MCF 10A (cell line): Measurements from ENCODE around the gene CLEC11A. TPM values are rescaled to one million over a fixed set of nuclear protein-coding genes. Genes with fewer than 3 reads are reported as not detected.

Experiments
- BruUV-seq: library from RNA; stranded (reverse); fragments of 400-500 nt; replicated peaks from 2 replicates; lab custom pipeline; 2021; lab: Mats Ljungman, UMichigan
- CTCF ChIA-PET: fragments of 300-600 bp; sonication (Branson Sonifier 250); formaldehyde crosslinking; extraction: SDS; loops from one replicate; lab custom pipeline; 2021; ENCODE audit warnings: antibody characterized with exemption, inconsistent platforms; lab: Yijun Ruan, JAX
- POLR2A ChIA-PET: fragments of 300-600, 350-650 bp; sonication (Branson Sonifier 250); formaldehyde crosslinking; extraction: SDS; loops from one replicate; lab custom pipeline; 2020; ENCODE audit warnings: antibody characterized with exemption, inconsistent platforms; lab: Yijun Ruan, JAX
- DNase-seq: peaks from one replicate; pipeline ENCODE4 v3.0.0-alpha.2; 2018; ENCODE audit not compliant: unreplicated experiment
- H3K27ac Mint-ChIP-seq: one replicate; pipeline ENCODE4 v1.8.0; 2022; ENCODE audit warnings: mild to moderate bottlenecking, low read depth, mixed read lengths; ENCODE audit not compliant: unreplicated experiment
- H3K27me3 Mint-ChIP-seq: one replicate; pipeline ENCODE4 v1.8.0; 2022; ENCODE audit warnings: mixed read lengths; ENCODE audit not compliant: insufficient read depth, unreplicated experiment
- H3K36me3 Mint-ChIP-seq: one replicate; pipeline ENCODE4 v1.8.0; 2022; ENCODE audit warnings: mild to moderate bottlenecking, moderate library complexity, mixed read lengths; ENCODE audit not compliant: insufficient read depth, unreplicated experiment
- H3K4me1 Mint-ChIP-seq: one replicate; pipeline ENCODE4 v1.8.0; 2022; ENCODE audit warnings: mixed read lengths; ENCODE audit not compliant: insufficient read depth, unreplicated experiment
- H3K4me3 Mint-ChIP-seq: one replicate; pipeline ENCODE4 v1.8.0; 2022; ENCODE audit warnings: mild to moderate bottlenecking, moderate library complexity, mixed read lengths; ENCODE audit not compliant: unreplicated experiment
- H3K9me3 Mint-ChIP-seq: one replicate; pipeline ENCODE4 v1.8.0; 2022; ENCODE audit warnings: mixed read lengths; ENCODE audit not compliant: unreplicated experiment
- intact Hi-C: fragments of 100-400 bp; cut with micrococcal nuclease; formaldehyde crosslinking; loops from 2 replicates; pipeline ENCODE4 v1.14.1; 2022
- total RNA-seq: library from RNA; stranded (reverse); gene quantifications from 2 replicates; pipeline ENCODE4 v1.2.3, GENCODE V29; 2022
- TF ChIP-seq, protein P1 (sequence below): fragments of 200-600 bp; IDR thresholded peaks from one replicate; pipeline ENCODE4 v1.8.0; 2022; ENCODE audit warnings: antibody characterized with exemption, mild to moderate bottlenecking; ENCODE audit not compliant: unreplicated experiment

The CLEC11A gene
- total RNA-seq, 1 experiment from 2014 or later, result 2.4 TPM

DNA sequence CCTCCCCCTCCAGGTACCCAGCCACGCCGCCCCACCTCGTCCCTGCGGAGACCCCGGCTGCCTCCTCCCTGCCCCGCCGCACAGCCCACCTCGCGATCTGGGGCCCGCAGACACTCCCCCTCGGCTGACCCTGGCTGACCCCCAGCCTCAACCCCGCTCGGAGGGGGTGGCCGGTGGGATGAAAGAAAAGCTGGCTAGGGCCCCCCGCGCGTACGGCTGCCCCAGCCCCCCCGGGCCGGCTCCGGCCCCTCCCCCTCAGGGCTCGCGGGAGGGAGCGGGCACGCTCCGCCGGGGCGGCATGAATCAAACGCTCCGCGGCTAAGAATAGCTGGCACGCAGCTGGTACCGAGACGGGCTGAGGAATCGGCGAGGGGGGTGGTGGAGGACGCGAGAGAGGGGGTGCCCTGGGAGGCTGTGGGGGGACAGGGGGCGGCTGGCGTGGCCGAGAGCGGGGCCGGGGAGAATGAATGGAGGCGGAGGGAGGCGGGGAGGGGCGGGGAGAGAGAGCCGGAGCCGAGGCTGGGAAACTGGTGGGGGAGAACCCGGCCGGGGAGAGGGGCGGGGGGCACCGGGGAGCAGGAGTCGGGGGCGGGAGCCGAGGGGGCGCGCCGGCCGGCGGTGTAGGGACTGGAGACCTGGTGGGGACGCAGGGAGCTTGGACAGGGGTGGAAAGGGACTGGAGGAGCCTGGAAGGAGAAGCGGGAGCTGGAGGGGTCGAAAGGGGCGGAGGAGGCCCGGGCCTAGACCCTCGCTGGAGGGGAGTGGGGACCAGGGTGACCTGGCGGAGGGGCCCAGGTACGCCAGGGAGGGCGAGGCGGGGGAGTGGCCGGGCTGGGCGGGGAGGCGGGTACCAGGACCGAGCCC, 4.7 kb upstream of the CLEC11A start:
- no peaks in the 10 kb centered on the region for H3K36me3 Mint-ChIP-seq
- POLR2A ChIA-PET, result interaction anchor here (0.5 kb wide), 1 partner anchor 25 kb away, joined by 3 read pairs; no protein-coding TSS in a partner anchor
- intact Hi-C loops, result no loop called here
- H3K27ac Mint-ChIP-seq, result no peak overlapping the region
- no peak for DNase-seq
- peaks cover 7% of the 10 kb centered on the region for H3K4me1 Mint-ChIP-seq
- H3K9me3 Mint-ChIP-seq, result no peaks in the 10 kb centered on the region
- H3K27me3 Mint-ChIP-seq, result peaks cover 34% of the 10 kb centered on the region
- H3K4me3 Mint-ChIP-seq, result no peak overlapping the region
- CTCF ChIA-PET, result no interaction called here
- TF ChIP-seq, protein P1, sequence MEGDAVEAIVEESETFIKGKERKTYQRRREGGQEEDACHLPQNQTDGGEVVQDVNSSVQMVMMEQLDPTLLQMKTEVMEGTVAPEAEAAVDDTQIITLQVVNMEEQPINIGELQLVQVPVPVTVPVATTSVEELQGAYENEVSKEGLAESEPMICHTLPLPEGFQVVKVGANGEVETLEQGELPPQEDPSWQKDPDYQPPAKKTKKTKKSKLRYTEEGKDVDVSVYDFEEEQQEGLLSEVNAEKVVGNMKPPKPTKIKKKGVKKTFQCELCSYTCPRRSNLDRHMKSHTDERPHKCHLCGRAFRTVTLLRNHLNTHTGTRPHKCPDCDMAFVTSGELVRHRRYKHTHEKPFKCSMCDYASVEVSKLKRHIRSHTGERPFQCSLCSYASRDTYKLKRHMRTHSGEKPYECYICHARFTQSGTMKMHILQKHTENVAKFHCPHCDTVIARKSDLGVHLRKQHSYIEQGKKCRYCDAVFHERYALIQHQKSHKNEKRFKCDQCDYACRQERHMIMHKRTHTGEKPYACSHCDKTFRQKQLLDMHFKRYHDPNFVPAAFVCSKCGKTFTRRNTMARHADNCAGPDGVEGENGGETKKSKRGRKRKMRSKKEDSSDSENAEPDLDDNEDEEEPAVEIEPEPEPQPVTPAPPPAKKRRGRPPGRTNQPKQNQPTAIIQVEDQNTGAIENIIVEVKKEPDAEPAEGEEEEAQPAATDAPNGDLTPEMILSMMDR, result no peak
- BruUV-seq, result no TSS peak

DNA sequence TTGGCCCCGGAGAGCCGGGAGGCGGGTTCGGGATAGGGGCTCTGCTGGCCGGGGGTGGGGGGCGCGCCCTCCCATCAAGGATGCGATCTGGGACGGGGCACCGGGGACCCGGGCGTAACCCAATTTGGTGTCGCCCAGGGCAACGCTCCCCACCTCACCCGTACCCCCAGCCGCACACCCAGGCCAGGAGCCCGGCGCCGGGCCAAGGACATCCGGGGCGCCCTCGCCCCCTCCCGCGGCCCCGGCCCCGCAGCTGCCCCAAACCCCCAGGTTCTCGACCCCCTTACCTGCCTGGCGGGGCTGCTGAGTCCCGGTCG, 4.1 kb upstream of the CLEC11A start:
- TF ChIP-seq, protein P1, result no peak
- no TSS peak for BruUV-seq
- H3K36me3 Mint-ChIP-seq, result no peaks in the 10 kb centered on the region
- peaks cover 7% of the 10 kb centered on the region for H3K4me1 Mint-ChIP-seq
- no peaks in the 10 kb centered on the region for H3K9me3 Mint-ChIP-seq
- ChIA-PET POLR2A (no interaction called here), CTCF (no interaction called here)
- DNase-seq, result no peak
- no peak overlapping the region for H3K4me3 Mint-ChIP-seq
- intact Hi-C loops, result no loop called here
- H3K27me3 Mint-ChIP-seq, result peaks cover 28% of the 10 kb centered on the region
- no peak overlapping the region for H3K27ac Mint-ChIP-seq

- no TSS peak for BruUV-seq
- ChIA-PET POLR2A (no interaction called here), CTCF (no interaction called here)
- no peak for DNase-seq
- H3K27ac Mint-ChIP-seq, result no peak within 1 kb of the TSS
- H3K27me3 Mint-ChIP-seq, result peaks cover 25% of the 10 kb centered on the region
- intact Hi-C loops, result no loop called here
- H3K4me3 Mint-ChIP-seq, result peak within 1 kb of the TSS; percentile 0
- no peaks in the 10 kb centered on the region for H3K36me3 Mint-ChIP-seq
- TF ChIP-seq, protein P1, result no peak
- no peaks in the 10 kb centered on the region for H3K9me3 Mint-ChIP-seq
- peaks cover 7% of the 10 kb centered on the region for H3K4me1 Mint-ChIP-seq
These were observed 3.6 kb upstream of the CLEC11A start, which contains the start of gene SHANK1 for GRCh38 chr19:50719566-50719965. SHANK1 (minus strand) TSS chr19:50719802; CDS start chr19:50716919, 2,883 bp downstream.

DNA sequence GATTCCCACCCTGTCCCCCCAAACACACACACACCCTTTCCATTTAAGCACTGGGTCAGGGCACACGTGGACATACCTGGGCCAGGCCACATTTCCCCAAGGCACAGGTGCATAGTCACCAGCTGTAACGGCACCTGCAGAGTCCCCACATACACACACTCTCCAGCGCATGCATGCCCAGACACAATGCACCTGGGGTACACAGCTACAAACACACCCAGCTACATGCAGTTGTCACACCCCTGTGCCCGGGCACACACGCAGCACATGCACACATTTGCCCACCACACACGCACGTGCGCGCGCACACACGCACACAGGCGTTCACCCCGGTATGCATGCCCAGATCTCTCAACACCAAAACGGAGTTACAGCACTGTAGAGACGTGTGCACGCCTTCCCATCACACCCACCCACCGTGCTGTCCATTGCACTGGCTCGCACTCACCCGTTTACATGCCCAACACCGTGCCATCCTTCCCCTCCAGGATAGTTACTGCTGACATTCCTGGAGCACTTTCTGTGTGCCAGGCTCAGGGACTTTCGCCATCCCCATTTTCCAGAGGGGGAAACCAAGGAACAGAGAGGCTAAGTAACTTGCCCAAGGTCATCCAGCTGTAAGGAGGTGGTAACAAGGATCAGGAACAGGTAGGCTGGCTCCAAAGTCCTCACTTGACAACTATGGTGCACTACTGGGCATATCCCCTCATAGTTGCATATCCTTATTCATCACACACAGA, 2.8 kb upstream of the CLEC11A start:
- TF ChIP-seq, protein P1, result no peak
- no peaks in the 10 kb centered on the region for H3K36me3 Mint-ChIP-seq
- H3K4me3 Mint-ChIP-seq, result peak overlapping the region; percentile 0
- ChIA-PET CTCF (interaction anchor here (0.6 to 0.9 kb wide), 3 partner anchors 15 to 63 kb away, joined by 3 to 4 read pairs (median 3); no protein-coding TSS in a partner anchor), POLR2A (no interaction called here)
- peaks cover 7% of the 10 kb centered on the region for H3K4me1 Mint-ChIP-seq
- peaks cover 17% of the 10 kb centered on the region for H3K27me3 Mint-ChIP-seq
- H3K9me3 Mint-ChIP-seq, result no peaks in the 10 kb centered on the region
- no TSS peak for BruUV-seq
- H3K27ac Mint-ChIP-seq, result no peak overlapping the region
- DNase-seq, result no peak
- intact Hi-C loops, result no loop called here
